Stimulated activated CD4-positive, alpha-beta T cell treated with anti-CD3 and anti-CD28 coated beads, Interleukin-12 subunit alpha, Interleukin-12 subunit beta, amount 100 ng/mL, for 24 hours (primary cell): ENCODE measurements around the gene ARHGEF11.
A peak's percentile ranks its signal among the peaks of the same experiment; 100 is the strongest.

Experiments used
- DNase-seq, 2 experiments: peaks; one replicate each; pipeline ENCODE4 v3.0.0-alpha.2; 2020; ENCODE audit warnings: low read depth in 2 of 2

Gene ARHGEF11

DNA sequence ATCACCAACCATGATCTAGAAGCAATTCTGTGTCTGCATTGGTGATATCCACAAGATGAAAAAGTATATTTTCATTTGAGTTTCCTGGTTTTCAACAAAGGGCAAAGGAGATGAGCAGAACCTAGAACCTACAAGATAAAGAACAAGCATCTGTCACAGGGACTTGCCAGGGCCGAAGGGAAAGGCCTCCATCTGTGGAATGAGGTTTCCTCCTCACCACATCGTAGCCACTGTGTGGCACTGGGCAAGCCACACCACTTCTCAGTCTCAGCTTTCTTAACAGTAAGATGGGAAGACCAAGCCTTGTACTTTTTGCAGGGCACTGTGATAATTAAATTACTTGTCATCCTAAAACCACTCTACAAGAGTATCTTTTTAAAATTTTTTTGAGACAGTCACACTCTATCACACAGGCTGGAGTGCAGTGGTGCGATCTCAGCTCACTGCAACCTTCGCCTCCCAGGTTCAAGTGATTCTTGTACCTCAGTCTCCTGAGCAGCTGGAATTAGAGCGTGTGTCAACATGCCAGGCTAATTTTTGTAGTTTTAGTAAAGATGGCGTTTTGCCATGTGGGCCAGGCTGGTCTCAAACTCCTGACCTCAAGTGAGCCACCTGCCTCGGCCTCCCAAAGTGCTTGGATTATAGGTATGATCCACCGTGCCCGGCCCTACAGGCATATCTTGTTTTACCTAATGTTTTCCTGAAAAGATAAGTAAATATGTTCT lies 45.8 kb downstream of the ARHGEF11 start:
- DNase-seq, result no peak

DNA sequence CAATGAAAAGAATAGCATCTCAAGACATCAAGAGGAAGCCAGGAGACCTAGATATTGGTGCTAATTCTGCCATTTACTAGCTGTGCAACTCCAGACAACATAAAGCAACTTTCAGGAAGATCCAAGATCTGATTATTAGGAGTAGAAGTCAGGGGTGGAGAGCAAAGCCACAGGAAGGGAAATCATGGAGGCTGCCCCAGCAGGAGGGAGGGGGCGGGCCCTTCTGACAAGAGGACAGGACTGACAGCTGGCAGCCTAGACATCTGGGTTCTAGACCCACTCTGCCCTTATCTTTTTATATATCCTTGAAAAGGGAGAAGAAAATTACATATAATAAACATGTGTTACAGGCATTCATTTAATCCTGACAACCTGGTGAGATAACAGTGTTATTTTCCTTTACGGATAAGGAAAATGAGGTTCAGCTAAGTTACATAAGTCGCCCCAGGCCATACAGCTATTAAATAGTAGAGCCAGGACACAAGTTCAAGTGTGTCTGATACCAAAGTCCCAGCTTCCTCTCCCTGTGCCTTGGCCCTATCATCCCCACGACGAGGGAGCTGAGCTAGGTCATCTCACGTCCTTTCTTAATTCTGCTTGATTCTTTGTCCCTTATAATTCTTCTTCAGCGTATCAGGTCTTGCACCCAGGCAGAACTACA lies 46.6 kb downstream of the ARHGEF11 start:
- DNase-seq, result no peak

DNA sequence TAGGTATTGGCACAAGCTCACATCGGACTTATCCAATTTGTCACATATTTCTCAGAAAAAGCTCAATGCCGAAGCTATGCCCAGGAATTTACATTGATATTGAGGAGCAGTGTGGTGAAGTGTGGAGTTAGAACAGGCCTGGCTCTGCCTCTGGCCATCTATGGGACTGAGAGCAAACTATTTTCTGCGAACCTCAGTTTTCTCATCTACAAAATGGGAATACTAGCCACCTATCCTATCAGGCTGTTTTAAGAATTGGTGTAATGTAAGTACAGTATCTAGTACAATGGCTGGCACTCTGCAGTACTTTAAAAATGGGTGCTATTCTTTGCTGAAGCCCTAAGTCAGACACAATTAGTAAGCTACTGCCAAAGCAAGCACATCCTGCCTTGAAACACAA lies 47.2 kb downstream of the ARHGEF11 start:
- DNase-seq, result no peak

DNA sequence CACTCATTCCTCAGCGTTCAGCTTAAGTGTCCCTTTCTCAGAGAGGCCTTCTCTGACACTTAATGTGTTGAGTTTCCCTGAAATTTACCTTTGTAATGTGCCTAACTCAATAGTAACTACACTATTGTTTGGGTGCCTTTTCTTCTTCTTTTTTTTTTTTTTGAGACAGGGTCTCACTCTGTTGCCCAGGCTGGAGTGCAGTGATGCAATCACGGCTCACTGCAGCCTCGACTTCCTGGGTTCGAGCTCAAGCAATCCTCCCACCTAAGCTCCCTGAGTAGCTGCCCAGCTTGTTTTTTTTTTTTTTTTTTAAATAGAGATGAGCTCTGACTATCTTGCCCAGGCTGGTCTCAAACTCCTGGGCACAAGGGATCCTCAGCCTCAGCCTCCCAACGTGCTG lies 50.1 kb downstream of the ARHGEF11 start:
- no peak for DNase-seq

DNA sequence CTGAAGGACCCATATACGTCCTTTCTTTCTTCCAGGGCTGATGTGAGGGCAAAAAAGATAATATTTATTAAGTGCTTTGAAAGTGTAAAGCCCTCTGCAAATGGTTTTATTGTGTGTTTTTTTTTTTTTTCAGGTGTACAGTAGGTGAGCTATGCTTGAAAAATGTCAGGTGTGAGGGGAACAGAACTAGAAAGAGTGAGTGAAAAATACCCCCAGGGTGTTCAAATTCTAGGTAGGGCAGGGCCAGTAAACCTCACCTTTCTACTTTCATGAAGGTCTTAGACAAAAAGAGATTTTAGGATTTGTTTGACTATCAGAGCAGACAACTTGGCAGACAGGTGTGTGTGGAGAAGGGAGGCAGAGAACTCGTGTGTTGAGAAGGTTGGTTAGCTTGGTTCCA lies 51.3 kb downstream of the ARHGEF11 start:
- DNase-seq, result no peak

DNA sequence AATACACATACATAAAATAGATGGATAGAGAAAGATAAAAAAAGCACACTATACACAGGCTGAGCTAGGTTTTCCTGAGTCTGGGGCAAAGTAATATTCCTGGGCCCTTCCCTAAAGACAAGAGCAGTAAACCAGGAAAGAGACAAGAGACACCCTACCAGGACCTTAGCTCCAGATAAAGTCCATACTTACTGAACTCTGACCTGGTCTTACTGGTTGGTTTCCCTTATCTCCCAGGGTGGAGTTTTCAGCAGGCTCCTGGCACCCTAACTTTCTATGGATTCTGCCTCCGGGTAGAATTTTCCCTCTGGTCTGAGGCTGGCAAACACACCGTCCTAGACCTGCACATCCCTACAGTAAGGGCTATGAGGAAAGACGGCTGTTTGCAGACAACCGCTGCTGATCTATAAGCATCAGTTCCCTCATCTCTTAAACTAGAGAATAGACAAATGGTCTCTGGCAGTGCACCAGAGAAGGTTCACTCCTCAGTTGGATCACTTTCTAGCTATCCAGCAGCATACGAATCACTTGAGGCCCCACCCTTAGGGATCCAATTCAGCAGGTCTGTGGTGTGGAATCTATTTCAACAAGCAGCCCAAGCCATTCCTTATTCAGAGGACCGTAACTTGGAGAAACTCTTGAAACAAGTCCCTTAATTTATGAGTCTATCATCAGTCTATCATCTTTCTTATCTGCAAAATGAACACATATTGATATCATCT lies 52.0 kb downstream of the ARHGEF11 start:
- DNase-seq, result no peak

DNA sequence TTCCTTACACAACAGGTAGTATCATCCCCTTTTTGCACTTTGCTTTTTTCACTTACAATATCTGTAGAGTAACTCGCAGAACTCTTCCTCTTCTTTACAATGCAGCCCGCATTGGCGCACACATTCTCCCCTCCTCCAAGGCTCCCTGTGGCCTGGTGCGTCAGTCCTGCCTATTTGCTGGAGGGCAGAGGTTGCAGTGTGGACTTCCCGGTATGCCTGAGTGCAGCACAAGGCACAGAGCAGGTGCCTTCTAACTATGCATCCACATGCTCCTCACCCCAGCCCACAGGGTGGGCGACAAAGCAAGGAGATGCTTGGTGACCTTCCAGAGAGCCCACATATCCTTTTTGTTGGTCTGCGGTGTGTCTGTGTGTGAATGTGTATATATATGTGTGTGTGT lies 53.3 kb downstream of the ARHGEF11 start:
- no peak for DNase-seq

DNA sequence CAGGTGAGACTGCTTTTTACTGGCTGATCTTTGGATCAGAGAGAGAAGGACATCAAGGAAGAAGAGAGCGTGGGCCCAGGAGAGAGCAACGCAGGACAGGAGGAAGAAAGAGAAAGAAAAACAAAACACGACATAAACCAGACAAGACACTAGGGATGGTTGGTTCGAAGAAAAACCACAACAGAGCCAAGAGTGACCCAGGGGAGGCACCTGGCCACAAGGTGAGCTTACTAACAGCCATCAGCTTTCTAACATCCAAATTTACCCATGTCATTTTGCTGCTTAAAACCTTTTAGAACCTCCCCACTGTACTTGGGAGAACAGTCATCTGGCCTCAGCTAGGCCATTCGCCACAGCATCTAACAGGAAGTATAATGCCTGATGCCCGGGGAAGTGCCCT lies 57.8 kb downstream of the ARHGEF11 start:
- DNase-seq, result no peak

DNA sequence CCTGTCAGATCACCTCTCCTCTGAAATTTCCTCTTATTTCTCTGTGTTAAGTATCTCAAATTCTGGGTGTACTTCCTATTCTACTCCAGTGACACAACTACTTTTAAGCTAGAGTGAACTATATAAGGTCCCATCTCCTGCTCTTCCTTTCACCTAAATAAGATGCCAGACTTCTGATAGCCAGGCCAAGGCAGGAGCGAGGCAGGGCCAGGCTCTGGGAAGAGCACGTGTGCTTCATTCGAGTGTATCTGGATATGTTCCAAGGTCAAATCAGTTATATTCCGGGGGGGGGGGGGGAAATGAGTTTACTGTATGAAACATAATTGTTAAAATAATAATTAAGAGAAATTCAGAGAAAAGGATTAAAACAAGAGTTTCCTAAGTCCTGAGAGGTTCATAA lies 65.0 kb downstream of the ARHGEF11 start:
- no peak for DNase-seq

DNA sequence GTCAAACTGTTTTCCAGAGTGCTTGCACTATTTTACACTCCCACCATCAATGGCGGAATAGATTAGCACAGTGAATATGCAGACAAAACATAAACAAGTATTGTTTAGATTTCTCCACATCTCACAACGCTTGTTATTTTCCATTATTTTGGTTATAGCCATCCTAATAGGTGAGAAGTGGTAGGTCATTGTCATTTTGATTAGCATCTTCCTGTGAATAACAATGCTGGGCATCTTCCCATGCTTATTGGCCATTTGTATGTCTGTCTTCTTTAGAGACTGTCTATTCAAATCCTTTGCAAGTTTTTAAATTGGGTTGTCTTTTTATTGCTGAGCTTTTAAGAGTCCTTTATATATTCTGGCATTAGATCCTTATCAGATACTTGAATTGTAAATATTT lies 70.5 kb downstream of the ARHGEF11 start:
- no peak for DNase-seq

DNA sequence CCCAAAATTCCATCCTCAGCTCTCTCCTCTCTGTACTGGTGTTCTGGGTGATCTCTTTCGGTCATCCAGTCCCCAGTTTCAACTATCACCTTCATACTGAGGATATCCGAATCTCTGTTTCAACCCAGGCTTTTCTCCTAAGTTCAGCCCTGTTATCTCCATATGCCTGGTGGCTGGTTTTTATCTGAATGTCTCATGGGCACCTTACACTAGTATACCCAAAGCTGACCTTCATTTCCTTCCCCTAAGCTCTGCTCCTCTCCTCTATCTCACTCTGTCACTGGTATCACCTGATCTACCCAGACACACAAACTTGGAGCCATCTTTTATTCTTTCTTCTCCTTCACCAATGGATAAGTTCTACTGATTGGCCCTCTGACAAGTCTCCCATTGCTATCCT lies 72.1 kb downstream of the ARHGEF11 start:
- no peak for DNase-seq

DNA sequence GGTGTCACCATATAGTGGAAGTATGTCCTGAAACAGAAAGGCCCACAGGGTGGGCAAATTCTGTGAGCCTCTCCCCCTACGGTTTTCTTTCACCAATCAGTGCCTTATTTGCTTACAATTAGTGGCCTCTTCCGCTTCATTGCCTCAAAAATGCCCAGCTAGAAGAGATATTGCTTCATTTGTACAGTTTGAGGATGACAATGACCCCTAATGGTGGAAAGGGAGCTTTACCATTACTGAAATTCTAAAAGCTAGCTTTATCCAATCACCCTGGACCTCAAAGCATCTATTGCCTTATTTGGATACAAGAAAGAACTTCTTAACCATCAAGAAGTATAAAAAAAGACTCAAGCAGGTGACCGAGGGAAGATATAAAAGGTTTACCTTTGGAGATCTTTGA lies 75.5 kb downstream of the ARHGEF11 start:
- DNase-seq, result no peak

DNA sequence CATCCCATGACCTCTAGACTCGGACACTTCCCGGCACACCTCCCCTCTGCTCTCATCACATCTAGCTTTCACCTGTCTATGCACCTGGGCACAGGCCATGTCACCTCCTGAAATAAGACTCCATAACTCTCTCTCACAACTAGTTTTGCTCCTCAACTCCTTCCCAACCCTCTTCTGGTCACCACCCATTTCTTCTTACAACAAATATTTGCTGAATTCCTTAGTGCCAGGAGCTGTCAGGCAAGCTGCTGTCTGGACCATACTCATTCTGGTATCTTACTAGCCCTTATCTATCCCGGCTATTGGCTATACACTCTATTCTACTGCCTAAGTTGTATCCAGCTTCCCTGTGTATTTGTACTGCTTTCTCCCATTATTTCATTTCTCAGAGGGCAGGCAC lies 76.0 kb downstream of the ARHGEF11 start:
- DNase-seq, result no peak

DNA sequence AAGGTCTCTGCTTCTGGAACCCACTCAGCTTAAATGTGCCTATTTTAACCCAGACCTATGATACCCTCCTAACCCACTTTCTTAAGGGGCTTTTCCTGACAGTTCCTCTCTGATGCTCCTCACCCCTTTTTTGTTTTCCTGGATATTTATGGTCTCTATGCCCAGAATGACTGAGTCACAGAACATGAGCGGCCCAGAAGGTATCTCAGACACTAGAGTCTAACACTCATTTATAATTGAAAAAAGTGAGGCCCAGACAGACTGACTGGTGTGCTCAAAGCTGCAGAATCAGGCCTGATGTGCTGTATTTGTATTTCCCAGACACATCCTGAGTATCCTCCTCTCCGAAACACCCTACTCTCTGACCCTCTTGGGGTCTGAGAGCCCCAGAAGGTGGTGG lies 81.1 kb downstream of the ARHGEF11 start:
- no peak for DNase-seq

DNA sequence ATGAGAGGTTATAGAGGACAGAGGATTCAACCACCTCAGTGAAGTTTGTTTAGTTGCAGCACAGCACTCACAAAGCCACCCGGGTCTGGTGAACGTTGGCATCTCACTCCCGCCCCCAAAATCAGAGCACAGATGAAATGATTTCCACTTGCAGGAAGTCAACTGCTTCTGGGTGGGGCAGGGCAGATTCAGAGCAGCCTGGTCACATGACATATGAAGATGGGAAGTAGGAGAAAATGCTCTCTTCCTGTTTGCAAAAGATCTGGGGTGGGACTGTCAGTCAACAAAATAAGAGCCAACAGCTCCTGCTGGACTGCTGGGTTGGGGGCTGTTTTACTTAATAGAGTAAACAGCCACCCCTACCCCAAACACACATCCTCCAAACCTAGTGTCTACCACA lies 81.9 kb downstream of the ARHGEF11 start:
- DNase-seq, result peak; percentile 4 to 9

DNA sequence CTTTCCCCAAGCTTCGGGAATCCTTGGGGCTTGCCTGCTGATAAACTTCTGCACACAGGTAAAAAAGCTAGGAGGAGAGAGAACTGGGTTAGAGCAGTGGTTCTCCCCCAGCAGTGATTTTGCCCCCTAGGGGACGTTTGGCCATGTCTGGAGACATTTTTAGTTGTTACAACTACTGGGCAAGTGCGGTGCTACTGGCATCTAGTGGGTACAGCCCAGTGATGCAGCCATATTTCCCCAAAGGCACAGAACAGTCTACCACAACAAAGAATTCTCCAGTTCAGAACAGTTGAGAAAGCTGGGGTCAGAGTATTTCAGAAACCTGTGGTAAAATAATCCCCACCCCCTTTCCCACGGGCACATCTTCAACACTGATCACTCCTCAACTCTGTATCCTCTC lies 83.8 kb downstream of the ARHGEF11 start:
- DNase-seq, result peak in 1 of 2 experiments; percentile 11

DNA sequence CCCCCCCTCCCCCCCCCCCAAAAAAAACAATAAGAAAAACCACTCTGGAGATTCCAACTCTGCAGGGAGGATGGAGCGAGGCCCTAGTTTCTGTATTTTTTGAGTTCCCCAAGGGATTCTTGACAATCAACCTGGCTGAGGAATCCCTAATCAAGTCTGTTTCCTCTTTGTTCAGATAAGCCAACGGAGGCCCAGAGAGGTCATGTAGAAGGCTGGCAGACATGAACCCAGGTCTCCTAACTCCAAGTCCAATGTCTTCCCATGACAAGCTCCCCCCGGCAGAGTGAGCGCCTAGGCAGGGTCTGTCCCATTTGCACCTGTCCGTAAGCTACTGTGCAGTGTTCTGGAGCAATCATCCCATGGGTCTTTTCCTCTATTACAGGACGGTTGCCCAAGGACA lies 85.6 kb downstream of the ARHGEF11 start:
- no peak for DNase-seq

DNA sequence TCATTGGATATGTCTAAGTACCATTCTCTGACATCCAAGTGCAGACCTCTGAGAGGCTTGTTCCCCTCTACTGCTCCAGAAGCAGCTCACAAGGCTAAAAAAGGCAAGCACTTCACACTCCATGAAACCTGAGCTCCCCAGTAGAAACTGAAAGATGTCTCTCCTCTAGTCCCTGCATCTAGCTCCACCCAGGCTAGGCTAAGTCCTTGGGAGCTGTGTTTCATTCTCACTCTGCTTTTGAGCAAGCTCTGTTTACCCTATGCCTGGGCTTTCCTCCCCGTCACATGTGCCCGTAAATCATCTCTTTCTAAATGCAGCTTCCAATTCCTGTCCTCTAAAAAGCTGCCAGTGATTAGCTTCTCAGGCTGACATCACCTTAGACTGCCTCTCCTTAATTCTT lies 86.1 kb downstream of the ARHGEF11 start:
- no peak for DNase-seq

DNA sequence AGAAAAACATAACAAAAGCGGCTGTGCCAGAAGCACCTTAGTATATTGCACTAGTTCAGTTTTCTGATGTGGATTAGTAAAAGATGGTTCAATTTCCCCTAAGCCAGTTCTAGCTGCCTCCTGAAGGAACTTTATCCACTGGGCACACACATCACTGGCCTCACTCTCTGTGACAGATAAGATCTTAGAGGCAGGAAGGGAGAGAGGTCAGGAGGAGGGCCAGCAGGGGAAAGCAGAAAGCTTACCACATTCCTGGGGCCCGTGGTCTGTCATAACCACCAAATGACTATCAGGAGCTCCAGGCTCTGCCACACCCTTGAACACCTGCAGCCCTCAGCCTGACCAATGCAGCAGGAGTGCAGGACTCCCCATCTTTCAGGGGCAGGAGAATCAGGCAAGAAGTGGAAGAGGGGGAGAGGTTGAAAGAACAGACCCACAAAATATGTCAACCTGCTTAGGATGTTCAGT lies 87.3 kb downstream of the ARHGEF11 start:
- DNase-seq, result no peak

DNA sequence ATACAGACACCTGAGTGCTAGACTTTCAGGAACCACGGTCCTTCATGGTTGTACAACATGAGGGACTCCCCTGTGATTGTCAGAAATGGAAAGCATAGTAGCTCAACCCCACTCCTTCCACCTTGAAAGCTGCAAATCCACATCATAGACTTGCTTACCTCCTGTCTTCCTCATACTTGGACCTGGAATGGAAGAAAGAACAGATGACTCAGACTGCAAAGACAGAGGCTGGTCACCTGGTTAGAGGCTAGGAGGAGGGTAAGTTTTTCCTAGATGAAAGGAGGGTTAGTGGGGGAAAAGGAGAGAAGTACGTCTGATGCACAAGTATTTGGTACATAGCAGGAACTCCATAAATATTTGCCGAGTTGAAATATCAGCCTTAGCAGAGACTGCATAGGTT lies 87.9 kb downstream of the ARHGEF11 start:
- DNase-seq, result no peak

DNA sequence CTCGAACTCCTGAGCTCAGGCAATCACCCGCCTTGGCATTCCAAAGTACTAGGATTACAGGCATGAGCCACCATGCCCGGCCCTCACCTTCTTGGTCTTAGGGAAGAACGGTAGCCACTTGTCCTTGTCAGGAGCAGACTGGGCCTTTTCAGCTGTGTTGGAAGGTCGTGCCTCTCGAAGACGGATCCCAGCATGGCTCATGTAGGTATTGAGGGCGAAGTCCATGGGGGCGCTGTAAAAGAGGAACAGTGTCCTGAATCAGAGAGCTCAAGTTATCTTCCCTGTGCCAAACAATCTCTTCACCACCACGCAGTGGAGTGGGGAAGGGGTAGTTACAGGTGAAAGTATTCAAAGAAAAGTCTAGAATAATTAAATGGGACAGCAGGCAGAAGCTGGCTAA lies 89.2 kb downstream of the ARHGEF11 start:
- DNase-seq, result no peak

DNA sequence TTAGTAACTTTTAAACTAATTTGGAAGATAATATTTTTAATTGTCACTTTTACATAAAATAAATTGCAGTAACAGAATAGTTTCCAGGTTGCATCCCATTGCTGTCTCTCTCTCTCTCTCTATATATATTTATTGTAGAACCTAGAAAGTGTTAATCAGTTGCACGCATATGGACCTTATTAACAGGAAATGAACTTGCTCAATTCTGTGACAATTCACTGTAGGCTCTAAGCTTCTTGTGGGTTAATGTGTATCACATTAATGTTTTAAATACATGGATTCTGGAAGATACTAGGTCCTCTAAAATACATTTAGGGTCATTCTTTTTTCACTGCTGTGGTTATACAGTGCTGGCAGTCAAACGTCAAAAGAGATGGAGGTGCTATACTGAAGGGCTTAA lies 92.0 kb downstream of the ARHGEF11 start:
- no peak for DNase-seq

DNA sequence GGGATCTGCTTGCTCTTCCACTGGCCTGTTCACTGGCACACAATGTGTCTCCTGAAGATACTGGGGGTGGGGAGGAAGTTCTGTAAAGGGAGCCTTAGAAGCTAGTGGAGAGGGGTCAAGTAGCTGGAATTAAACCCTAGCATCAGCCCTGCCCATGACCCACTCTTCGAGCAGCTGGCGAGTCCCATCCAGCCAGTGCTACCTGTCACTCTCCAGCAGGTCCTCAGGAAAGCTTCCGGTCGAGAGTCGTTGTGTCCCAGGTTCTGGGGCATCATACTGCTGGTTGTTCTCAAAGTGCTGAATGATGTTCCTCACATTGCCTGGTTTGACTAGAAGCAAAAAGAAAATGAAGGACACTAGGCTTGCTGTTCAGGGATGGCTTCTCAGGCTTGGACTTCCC lies 94.2 kb downstream of the ARHGEF11 start:
- no peak for DNase-seq
